GM10266 (cell line): Measurements from ENCODE around the gene DTNA.

Source experiments
- DNase-seq: peaks from one replicate; pipeline ENCODE4 v3.0.0; 2012; ENCODE audit errors: extremely low spot score
- TF ChIP-seq, protein P1 (sequence below): IDR thresholded peaks from 2 replicates; pipeline ENCODE4 v1.5.1; 2012; ENCODE audit warnings: mild to moderate bottlenecking, low read depth; ENCODE audit not compliant: control insufficient read depth, insufficient read depth; ENCODE audit errors: missing control alignments

DTNA gene

DNA sequence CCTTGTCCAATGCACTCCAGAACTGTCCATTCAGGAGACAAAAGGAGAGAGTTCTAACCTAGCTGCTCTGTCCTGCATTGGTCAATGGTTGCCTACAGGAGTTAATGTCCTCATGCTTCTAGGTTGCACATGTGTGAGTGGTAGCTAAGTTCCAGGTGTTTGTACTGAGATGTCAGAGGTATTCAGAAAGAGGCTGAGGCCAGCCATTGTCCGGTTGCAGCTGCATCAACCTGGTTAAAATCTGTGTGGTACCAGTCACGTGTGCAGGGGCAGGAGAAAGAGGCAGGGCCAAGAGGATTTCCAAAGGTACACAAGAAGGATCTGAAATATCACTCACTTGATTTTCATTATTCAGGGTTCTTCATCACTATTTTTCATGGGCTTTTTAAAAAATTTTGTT, 70.8 kb downstream of the DTNA start:
- no peak for DNase-seq
- TF ChIP-seq, protein P1, sequence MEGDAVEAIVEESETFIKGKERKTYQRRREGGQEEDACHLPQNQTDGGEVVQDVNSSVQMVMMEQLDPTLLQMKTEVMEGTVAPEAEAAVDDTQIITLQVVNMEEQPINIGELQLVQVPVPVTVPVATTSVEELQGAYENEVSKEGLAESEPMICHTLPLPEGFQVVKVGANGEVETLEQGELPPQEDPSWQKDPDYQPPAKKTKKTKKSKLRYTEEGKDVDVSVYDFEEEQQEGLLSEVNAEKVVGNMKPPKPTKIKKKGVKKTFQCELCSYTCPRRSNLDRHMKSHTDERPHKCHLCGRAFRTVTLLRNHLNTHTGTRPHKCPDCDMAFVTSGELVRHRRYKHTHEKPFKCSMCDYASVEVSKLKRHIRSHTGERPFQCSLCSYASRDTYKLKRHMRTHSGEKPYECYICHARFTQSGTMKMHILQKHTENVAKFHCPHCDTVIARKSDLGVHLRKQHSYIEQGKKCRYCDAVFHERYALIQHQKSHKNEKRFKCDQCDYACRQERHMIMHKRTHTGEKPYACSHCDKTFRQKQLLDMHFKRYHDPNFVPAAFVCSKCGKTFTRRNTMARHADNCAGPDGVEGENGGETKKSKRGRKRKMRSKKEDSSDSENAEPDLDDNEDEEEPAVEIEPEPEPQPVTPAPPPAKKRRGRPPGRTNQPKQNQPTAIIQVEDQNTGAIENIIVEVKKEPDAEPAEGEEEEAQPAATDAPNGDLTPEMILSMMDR = no peak

DNA sequence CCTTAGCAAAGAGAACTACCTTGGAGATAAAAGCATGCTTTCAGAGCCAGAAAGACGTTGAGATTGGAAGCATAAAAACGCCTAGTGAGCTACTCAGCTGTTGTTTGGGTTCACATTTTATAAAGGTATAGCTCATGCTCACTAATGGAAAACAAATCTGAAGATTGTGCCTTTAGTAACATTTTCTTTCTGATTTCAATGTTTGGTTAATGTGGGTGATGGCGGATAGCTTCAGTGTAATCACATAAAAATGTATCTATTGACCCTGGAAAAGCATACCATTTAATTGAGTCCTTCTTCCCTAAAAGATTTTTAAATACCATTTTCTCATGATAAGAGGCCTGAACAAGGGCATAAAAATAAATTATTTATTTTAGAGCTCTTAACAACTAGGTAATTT, 73.4 kb downstream of the DTNA start:
- no peak for DNase-seq
- TF ChIP-seq, protein P1 = no peak

DNA sequence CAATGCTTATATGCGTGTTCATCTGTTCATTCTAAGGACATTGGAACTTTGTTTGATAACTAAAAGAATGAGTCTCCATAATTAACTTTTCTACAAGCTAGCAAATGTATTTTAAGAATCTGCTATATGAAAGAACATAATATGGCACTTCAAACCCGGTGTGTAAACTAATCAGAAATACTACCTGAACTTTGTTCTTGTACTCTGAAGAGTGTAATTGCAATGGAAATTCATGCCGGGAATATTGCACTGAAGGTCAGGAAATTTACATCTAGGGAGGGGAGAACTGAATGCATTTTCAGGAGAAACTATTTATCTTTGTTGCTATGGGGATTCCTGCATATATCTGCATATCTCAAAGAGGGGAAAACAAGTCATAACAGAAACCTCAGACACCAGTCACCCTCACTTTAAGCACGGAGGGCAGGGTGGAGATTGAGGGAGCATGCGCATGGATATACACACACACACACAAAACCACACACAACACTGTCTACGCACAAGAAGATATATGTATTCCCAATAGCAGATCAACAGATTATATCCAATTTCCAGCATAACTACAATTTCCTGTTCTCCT, 76.2 kb downstream of the DTNA start:
- TF ChIP-seq, protein P1 = no peak
- no peak for DNase-seq

DNA sequence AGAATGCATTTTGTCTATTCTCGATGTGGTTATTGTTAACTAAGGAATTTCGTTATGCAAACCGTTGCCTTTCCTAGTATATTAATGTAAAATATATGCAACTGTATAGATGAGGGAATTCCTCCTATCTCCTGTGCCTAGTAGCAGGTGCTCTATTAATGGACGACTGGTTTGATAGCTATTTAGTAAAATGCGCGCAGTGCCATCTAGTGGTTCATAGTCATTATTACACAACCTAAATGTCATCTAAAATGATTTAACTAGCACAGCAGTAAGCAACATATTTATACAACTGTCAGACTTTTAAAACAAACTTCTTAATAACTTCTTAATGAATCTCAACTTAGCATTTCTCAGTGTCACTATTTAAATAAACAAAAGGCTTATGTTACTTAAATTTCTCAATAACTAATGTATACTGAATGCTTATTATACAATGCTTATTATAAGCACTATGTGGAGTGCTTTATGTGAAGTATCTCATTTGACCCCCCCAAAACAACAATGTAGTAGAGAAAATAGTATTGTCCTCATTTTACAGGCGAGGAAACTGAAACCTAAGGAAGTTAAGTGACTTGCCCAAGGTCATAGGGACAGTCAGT, 77.9 kb downstream of the DTNA start:
- TF ChIP-seq, protein P1 = peak; percentile 67
- DNase-seq = peak; percentile 31

DNA sequence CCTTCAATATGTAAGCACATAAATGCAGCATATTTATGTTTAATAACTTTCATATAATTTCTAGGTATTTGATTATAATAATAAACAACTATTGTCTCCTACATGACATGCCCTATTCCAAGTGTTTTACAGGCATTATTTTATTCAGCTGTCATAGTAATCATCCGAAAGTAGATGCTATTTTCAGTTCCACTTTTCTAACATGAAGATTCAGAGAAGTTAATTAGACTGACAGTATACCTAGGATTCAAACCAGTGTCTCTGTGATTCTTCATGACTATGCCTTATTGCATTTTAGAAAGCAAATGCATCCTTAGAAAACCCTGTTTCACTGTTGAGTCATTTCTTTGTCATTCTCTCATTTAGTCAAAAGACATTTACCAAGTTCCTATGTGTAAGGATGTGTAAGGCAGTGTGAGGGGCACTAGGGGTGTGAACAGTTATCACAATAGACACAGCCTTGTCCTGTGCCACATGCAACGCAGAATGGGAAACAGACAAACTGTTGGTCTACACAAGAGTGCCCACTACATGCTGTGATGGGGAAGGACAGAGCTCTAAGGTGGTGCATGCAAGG, 79.8 kb downstream of the DTNA start:
- no peak for DNase-seq
- TF ChIP-seq, protein P1 = no peak

DNA sequence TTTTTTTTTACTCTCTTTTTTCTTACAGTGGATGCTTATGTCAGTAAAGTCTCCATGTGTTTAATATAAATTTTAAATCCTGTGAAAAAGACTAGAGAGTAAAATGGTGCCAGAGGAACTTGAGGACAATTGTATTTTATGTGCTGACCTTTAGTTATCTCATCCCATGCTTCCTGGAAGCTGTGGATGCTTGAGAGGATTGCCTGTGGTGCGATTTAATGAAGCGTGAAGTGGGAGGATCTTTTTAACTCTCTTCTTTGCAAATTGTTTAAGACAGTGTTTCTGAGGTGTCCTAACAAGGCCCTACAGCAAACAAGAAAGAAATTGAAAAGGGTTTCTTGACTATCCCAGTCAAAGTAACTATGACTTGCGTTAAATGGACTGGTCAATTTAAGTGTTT, 84.2 kb downstream of the DTNA start:
- no peak for DNase-seq
- TF ChIP-seq, protein P1 = no peak

DNA sequence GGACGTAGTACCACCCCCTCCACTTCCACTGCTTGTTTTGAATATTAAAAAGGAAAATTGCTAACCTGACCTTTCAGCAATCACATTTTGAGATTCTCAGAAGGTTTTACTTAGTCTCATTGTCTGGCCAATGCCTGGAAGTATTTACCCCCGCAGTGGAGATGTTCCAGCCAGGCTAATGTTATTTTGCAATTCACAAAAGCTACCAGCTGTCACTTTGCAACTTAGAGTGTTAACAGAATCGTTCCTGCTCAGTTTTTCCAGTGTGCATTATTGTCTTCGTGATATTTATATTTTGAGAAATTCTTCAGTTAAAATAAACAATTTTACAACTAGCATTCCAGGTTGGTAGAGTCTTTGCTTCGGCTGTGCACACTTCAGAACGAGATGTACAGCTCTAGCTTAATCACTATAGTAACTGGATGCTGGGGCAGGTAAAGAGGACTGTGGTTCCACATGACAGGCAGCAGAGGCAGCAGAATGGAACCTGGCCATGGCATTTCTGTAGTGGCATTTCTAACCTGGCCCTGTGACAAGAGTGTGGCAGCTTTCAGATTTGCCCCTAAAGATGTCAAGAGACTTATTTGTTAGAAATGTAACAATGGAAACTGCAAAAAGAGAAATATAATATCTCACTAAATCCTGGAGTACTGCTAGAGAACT, 85.1 kb downstream of the DTNA start:
- TF ChIP-seq, protein P1 = no peak
- no peak for DNase-seq
